Vagina (tissue), 2 donors: ENCODE results near the gene RASA3. TPM values are rescaled to one million over a fixed set of nuclear protein-coding genes. Genes with fewer than 3 reads are reported as not detected.

Source experiments
- DNase-seq, 2 donors: peaks; one replicate each; pipeline ENCODE4 v3.0.0-alpha.2; 2017; ENCODE audit errors: extremely low spot score in 2 of 2
- H3K27ac ChIP-seq: fragments of 200-600 bp; sonication (generic); one replicate; pipeline ENCODE4 v1.5.1; 2019
- H3K27me3 ChIP-seq: fragments of 200-600 bp; sonication (generic); one replicate; pipeline ENCODE4 v1.5.1; 2019
- H3K36me3 ChIP-seq, 2 donors: fragments of 200-600 bp; sonication (generic); one replicate each; pipeline ENCODE4 v1.5.1; 2017 to 2019
- H3K4me1 ChIP-seq: fragments of 200-600 bp; sonication (generic); one replicate; pipeline ENCODE4 v1.5.1; 2019
- H3K4me3 ChIP-seq, 2 donors: fragments of 200-600 bp; sonication (generic); 1 replicate in 1 of 2; 2 replicates in 1 of 2; pipeline ENCODE4 v1.5.1; 2016 to 2019
- H3K9me3 ChIP-seq: fragments of 200-600 bp; sonication (generic); one replicate; pipeline ENCODE4 v1.5.1; 2019
- CTCF ChIP-seq, 3 experiments: fragments of 450-650 bp in 2 of 3; fragments of 200-600 bp in 1 of 3; sonication (generic) in 1 of 3; IDR thresholded peaks; one replicate each; pipeline ENCODE4 v1.5.1; 2017 to 2019; ENCODE audit warnings: antibody characterized with exemption in 3 of 3, mild to moderate bottlenecking in 2 of 3, moderate library complexity in 2 of 3
- POLR2A ChIP-seq, 2 donors: fragments of 450-650 bp; IDR thresholded peaks; one replicate each; pipeline ENCODE4 v1.6.1; 2017; ENCODE audit warnings: antibody characterized with exemption in 2 of 2, mild to moderate bottlenecking in 2 of 2, moderate library complexity in 2 of 2
- POLR2AphosphoS5 ChIP-seq, 2 donors: sonication (generic); formaldehyde crosslinking; IDR thresholded peaks; one replicate each; pipeline ENCODE4 v1.9.0; 2017; ENCODE audit warnings: antibody characterized with exemption in 2 of 2, mild to moderate bottlenecking in 2 of 2, low read depth in 1 of 2; ENCODE audit not compliant: insufficient read depth in 1 of 2
- intact Hi-C: fragments of 100-400 bp; cut with DNase I; formaldehyde crosslinking; loops from one replicate; pipeline ENCODE4 v1.15.1; 2023
- total RNA-seq: library from RNA; depleted of rRNA; stranded (reverse); fragments of >200 nt; gene quantifications from one replicate; pipeline ENCODE4 v1.2.3, GENCODE V29; 2016

Gene RASA3
- total RNA-seq, 1 donor from 2014 or later = 19.6 TPM

GRCh38 chr13:114140906-114141250, 8.5 kb upstream of the RASA3 start:
- TF ChIP-seq CTCF (IDR thresholded peaks at IDR 0.05) (no peak), POLR2AphosphoS5 (IDR thresholded peaks at IDR 0.05; ENCODE audit: insufficient read depth in 1 of 2, low read depth in 1 of 2) (no peak), POLR2A (IDR thresholded peaks at IDR 0.05) (no peak)
- Histone ChIP-seq H3K4me1 (peaks cover 28% of the 10 kb centered on the region), H3K27ac (no peak overlapping the region), H3K36me3 (no peaks in the 10 kb centered on the region), H3K4me3 (no peak overlapping the region), H3K9me3 (no peaks in the 10 kb centered on the region), H3K27me3 (no peaks in the 10 kb centered on the region)
- no peak for DNase-seq
- intact Hi-C loops = no loop called here

GRCh38 chr13:114140131-114140905, 7.9 kb upstream of the RASA3 start:
- no peaks in the 10 kb centered on the region for H3K36me3 ChIP-seq
- intact Hi-C loops = no loop called here
- peaks cover 28% of the 10 kb centered on the region for H3K4me1 ChIP-seq
- no peak overlapping the region for H3K4me3 ChIP-seq
- H3K9me3 ChIP-seq = no peaks in the 10 kb centered on the region
- no peaks in the 10 kb centered on the region for H3K27me3 ChIP-seq
- H3K27ac ChIP-seq = no peak overlapping the region
- TF ChIP-seq POLR2A (IDR thresholded peaks at IDR 0.05) = no peak
- no peak for TF ChIP-seq POLR2AphosphoS5 (IDR thresholded peaks at IDR 0.05; ENCODE audit: insufficient read depth in 1 of 2, low read depth in 1 of 2)
- no peak for TF ChIP-seq CTCF (IDR thresholded peaks at IDR 0.05)
- no peak for DNase-seq

GRCh38 chr13:114136576-114136975, 4.2 kb upstream of the RASA3 start:
- TF ChIP-seq CTCF (IDR thresholded peaks at IDR 0.05) = no peak
- no peak for TF ChIP-seq POLR2A (IDR thresholded peaks at IDR 0.05)
- TF ChIP-seq POLR2AphosphoS5 (IDR thresholded peaks at IDR 0.05; ENCODE audit: insufficient read depth in 1 of 2, low read depth in 1 of 2) = no peak
- H3K4me3 ChIP-seq = no peak overlapping the region
- no peaks in the 10 kb centered on the region for H3K36me3 ChIP-seq
- no peak overlapping the region for H3K27ac ChIP-seq
- no peaks in the 10 kb centered on the region for H3K27me3 ChIP-seq
- H3K4me1 ChIP-seq = peaks cover 12% of the 10 kb centered on the region
- intact Hi-C loops = loop anchor here (10.0 kb wide), 1 partner anchor 72 kb away; no protein-coding TSS in a partner anchor
- no peak for DNase-seq
- H3K9me3 ChIP-seq = no peaks in the 10 kb centered on the region

GRCh38 chr13:114135731-114136171, 3.3 kb upstream of the RASA3 start:
- Histone ChIP-seq H3K4me3 (no peak overlapping the region), H3K9me3 (no peaks in the 10 kb centered on the region), H3K27ac (no peak overlapping the region), H3K36me3 (no peaks in the 10 kb centered on the region), H3K27me3 (no peaks in the 10 kb centered on the region), H3K4me1 (peaks cover 19% of the 10 kb centered on the region)
- intact Hi-C loops = loop anchor here (10.0 kb wide), 1 partner anchor 71 kb away; no protein-coding TSS in a partner anchor
- no peak for DNase-seq
- no peak for TF ChIP-seq POLR2AphosphoS5 (IDR thresholded peaks at IDR 0.05; ENCODE audit: insufficient read depth in 1 of 2, low read depth in 1 of 2)
- no peak for TF ChIP-seq POLR2A (IDR thresholded peaks at IDR 0.05)
- no peak for TF ChIP-seq CTCF (IDR thresholded peaks at IDR 0.05)

GRCh38 chr13:114134944-114135610, 2.7 kb upstream of the RASA3 start:
- intact Hi-C loops = loop anchor here (5.0 to 10.0 kb wide), 2 partner anchors 70 to 118 kb away; no protein-coding TSS in a partner anchor
- no peaks in the 10 kb centered on the region for H3K27me3 ChIP-seq
- H3K9me3 ChIP-seq = no peaks in the 10 kb centered on the region
- TF ChIP-seq CTCF (IDR thresholded peaks at IDR 0.05) = no peak
- no peak for TF ChIP-seq POLR2AphosphoS5 (IDR thresholded peaks at IDR 0.05; ENCODE audit: insufficient read depth in 1 of 2, low read depth in 1 of 2)
- no peak for TF ChIP-seq POLR2A (IDR thresholded peaks at IDR 0.05)
- H3K4me3 ChIP-seq = no peak overlapping the region
- H3K36me3 ChIP-seq = no peaks in the 10 kb centered on the region
- no peak overlapping the region for H3K27ac ChIP-seq
- peaks cover 19% of the 10 kb centered on the region for H3K4me1 ChIP-seq
- no peak for DNase-seq
